HG03442 (cell line): ENCODE results near the gene TNP2.

ENCODE experiments used
- ATAC-seq: cut with Tn5 transposase; IDR thresholded peaks from one replicate; pipeline ENCODE4 v1.9.1; 2021; ENCODE audit warnings: mild to moderate bottlenecking, moderate library complexity; ENCODE audit not compliant: unreplicated experiment

Gene TNP2

GRCh38 chr16:11268921-11269375 lies at the start of gene TNP2:
TSS of gene TNP2 (minus strand) at chr16:11269325. CDS start at chr16:11269262, 63 bp downstream.
- ATAC-seq: no peak

DNA sequence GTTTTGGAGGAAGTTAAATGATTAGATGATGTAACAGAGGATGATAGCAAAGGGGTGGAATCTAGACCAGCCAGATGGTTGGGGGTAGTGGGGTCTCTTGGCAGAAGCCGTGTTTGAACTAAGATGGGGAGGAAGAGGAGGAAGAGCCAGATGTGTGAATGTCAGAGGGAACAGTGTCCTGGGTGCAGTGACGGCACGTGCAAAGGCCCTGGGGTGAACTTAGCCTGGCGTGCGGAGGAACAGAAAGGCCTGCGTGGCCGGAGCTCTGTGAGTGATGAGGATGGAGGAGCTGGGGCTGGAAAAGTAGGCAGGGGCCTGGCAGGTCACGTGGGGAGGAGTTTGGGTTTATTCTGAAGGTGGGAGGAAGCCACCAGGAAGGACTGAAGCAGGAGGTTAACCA lies 49.7 kb upstream of the TNP2 start:
- ATAC-seq: no peak

DNA sequence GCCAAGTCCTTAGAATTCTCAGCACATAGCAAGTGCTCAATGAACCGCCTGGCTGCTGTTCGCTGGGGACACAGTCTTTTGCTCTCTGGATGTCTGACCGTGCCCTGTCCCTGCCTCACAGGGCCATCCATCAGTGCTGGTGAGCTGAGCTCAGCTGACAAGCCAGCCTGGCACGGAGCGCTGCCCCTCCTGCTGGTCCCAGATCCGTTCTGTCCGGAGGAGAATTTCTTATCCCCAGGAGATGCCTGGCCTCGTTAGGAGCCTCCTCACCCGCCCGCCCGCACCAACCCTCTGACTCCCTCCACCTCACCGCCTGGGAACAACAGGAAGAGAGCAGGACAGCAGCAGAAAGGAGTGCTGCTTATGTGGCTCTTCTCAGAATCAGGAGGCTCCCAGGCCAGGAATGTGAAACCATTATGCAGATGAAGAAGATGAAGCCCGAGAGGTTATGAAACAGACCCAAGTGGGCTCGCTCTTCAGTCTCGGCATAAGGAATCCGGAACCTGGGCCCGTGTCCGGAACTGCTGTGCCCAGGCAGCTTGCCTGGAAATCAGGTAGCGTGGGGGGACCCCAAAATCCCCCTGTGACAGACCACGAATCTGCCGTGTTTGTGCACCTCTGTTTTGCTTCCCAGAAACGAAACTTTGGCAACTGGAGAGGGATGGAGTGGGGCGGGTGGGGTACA lies 47.3 kb upstream of the TNP2 start:
- ATAC-seq: no peak

DNA sequence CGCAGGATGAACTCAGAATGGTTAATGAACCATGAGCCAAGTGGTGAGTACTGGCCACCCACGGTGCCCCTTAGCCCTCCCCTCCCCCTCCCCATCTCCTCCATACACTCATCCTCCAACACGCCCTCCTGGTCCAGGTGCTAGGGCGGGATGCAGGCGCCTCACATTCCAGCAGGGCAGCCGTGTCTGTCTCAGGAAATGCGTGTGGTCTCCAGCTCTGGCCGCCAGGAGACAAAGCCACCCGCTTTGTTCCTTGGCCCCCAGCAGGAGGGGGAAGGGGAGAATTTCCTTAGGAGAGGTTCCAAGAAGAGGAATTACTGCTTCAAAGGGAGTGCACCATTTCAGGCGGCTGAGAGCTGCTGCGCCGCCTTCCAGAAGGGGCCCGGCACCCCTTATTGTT lies 46.4 kb upstream of the TNP2 start:
- ATAC-seq: no peak

- no peak for ATAC-seq
Measured at GRCh38 chr16:11314309-11314894, 45.3 kb upstream of the TNP2 start.

DNA sequence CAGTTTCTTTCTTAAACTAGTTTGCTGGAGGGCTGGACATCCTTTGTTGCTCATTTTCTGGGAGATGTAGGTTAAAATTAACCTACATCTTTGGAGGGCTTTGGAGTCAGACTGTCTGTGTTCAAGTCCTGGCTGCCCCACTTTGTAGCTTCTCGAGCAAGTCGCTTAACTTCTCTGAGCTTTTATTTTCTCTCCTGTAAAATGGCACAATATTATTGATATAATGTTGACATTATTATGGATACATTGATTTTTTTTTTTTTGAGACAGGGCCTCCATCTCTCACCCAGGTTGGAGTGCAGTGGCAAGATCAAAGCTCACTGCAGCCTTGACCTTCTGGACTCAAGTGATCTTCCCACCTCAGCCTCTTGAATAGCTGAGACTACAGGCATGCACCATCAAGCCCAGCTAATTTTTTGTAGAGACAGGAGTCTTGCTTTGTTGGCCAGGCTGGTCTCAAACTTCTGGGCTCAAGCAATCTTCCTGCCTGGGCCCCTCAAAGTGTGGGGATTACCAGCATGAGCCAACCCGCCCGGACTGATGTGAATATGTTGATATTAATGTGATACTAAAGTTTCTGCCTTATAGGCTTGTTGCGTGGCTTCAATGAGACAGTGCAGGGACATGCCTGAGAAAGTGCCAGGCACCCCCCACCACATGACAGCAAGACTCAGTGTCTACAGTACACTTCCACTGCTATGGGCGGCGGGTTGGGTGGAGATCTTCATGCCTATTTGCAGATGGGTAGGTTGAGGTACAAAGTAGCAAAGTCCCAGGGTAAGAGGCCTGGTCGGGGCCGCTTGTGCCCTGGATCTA lies 44.6 kb upstream of the TNP2 start:
- ATAC-seq: no peak

- no peak for ATAC-seq
Measured at GRCh38 chr16:11312718-11313492, 43.8 kb upstream of the TNP2 start.

DNA sequence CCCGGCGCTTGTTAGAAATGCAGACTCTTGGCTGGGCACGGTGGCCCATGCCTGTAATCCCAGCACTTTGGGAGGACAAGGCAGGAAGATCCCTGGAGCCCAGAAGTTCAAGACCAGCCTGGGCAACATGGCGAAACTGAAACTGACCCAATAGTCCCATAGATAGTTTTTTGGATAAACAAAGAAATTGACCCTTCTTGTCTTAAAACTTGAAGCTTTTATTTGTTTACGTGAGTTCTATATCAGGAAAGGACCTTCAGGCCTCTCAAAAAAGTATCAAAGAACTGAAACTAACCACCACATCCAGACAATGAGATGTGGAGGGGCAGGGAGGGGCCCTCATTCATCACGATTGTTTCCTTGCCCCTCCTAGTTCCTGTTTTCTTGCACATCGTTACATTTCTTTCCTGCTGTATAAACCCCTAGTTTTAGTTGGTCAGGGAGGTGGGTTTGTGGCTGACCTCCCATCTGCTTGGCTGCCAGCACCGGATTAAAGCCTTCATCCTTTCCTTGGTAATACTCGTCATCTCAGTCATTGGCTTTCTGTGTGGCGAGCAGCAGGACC lies 42.0 kb upstream of the TNP2 start:
- ATAC-seq: peak; percentile 32

DNA sequence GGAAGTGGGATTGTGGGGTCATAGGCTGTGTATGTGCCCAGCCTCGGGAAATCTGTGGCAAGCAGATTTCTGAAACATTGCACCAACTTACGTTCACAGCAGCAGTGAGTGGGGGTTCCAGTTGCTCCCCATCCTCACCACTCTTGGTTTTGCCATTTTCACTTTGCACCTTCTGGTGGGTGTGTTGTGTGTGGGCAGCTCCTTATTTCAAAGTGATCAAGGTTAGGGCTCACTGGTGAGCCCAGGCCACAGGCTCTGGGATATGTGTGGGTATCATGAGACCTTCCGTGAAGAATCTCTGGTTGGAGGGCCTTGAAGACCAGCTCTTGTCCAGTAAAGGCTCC lies 41.5 kb upstream of the TNP2 start:
- no peak for ATAC-seq

DNA sequence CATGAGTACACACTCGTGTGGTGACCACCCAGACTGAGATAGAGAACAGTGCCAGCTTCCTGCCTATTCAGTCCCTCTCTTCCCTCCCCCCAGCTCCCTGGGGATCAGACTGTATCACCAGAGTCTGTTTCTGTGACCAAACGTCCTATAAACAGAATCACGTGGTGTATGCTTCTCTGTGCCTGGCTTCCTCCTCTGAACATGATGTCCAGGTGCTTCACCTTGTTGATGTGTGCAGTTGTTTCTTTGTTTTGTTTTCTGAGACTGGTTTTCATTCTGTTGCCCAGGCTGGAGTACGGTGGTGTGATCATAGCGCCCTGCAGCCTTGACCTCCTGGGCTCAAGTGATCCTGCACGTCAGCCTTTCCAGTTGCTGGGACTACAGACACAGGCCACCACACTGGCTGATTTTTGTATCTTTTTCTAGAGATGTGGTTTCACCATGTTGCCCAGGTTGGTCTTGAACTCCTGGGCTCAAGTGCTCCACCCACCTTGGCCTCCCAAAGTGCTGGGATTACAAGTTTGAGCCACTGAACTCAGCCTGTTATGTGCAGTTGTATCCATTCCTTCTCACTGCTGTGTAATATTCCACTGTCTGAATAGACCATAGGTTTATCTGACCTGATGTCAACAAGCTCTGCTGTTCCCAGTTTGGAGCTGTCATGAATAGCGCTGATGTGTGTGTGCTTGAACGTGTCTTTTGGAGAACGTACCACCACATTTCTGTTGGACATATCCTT lies 40.9 kb upstream of the TNP2 start:
- peak; percentile 26 for ATAC-seq

DNA sequence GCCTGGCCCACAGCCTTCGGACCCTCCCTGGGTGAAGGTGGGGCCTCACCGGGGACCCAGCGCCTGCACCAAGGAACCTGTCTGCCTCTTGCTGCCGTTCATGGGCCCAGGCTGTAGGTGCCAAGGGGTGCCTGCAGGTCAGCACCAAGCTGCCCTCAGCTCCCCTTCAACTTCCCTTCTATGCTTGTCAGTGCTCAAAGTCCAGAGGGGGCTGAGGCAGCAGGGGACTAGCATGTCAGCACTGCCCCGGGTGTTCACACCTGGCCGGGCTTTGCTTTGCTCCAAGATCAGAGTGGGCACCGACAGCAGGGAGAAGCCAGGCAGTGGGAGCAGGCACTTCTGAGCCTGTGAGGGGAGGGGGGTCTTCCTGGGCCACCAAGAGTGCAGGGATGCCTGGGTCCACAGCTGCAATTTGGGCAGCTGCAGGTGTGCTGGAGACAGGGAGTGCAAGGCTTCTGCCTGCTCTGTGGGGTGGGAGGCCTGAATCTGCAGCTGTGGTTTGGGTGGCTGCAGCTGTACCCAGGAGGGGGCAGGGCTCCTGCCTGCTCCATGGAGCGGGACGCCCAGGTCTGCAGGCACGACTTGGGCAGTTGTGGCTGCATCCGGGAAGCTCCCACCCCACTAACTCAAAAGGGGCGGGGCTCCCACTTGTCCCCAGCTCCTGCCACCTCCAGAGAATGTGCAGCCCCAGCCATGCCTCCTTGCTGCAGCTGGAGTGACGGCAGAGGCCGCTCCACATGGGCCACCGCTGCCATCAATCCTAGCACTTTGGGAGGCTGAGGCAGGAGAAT lies 39.6 kb upstream of the TNP2 start:
- no peak for ATAC-seq

- ATAC-seq: no peak
Measured at GRCh38 chr16:11307639-11308492, 38.7 kb upstream of the TNP2 start.

DNA sequence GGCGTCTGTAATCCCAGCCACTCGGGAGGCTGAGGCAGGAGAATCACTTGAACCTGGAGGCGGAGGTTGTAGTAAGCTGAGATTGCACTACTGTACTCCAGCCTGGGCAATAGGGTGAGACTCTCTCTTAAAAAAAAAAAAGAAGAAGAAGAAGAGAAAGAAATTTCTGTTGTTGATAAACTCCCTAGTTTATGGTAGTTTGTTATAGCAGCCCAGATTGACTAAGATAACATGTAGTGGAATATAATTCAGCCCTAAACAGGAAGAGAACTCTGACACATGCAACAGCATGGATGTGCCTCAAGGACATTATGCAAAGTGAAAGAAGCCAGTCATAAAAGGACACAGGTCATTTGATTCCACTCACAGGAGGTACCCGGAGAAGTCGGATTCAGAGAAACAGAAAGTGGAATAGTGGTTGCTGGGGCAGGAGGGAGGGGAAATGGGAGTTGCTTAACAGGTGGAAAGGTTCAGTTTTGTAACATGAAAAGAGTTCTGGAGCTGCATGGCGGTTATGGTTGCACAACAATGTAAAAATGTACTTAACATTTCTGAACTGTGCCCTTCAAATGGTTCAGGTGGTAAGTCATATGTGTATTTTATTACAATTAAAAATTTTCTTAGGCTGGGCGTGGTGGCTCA lies 38.0 kb upstream of the TNP2 start:
- no peak for ATAC-seq

DNA sequence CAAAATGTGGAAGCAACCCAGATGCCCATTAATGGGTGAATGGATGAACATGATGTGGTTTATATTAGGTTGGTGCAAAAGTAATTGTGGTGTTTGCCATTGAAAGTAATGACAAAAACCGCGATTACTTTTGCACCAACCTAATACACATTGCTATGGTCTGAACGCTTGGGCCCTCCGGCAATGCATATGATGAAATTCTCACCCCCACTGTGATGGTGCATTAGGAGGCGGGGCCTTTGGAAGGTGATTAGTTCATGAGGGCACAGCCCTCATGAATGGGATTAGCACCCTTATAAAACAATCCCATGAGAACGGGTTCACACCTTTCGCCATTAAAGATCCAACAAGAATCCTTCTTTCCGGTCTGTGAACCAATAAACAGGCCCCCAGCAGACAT lies 37.3 kb upstream of the TNP2 start:
- no peak for ATAC-seq

- no peak for ATAC-seq
Measured at GRCh38 chr16:11303405-11304138, 34.4 kb upstream of the TNP2 start.

- ATAC-seq: no peak
Measured at GRCh38 chr16:11302977-11303376, 33.9 kb upstream of the TNP2 start.
